Caki2 (cell line): Measurements from ENCODE around the gene FRMPD4. TPM values are rescaled to one million over a fixed set of nuclear protein-coding genes. Genes with fewer than 3 reads are reported as not detected.
"Not testable (repeated sequence)": the region's sequence is repeated elsewhere in the genome, so short reads cannot be mapped to it uniquely, and the experiment has no call there.

Experiments used
- DNase-seq: peaks from one replicate; pipeline ENCODE4 v3.0.0-alpha.2; 2015; ENCODE audit warnings: low read depth
- in situ Hi-C: cut with HindIII; loops from 2 replicates; pipeline ENCODE4 v1.10.0; 2016; ENCODE audit warnings: low sequenced_read_pairs, low pct_unique_long_range_greater_than_20kb, mixed read lengths
- total RNA-seq: library from RNA; depleted of rRNA; stranded (reverse); fragments of >200 nt; shearing (Covaris generic); gene quantifications from 2 replicates; pipeline ENCODE4 v1.2.3, GENCODE V29; 2014; ENCODE audit warnings: low replicate concordance; rRNA removed

The FRMPD4 gene
- total RNA-seq: under 0.01 TPM in 1 of 2 replicates, not detected in the other

DNA sequence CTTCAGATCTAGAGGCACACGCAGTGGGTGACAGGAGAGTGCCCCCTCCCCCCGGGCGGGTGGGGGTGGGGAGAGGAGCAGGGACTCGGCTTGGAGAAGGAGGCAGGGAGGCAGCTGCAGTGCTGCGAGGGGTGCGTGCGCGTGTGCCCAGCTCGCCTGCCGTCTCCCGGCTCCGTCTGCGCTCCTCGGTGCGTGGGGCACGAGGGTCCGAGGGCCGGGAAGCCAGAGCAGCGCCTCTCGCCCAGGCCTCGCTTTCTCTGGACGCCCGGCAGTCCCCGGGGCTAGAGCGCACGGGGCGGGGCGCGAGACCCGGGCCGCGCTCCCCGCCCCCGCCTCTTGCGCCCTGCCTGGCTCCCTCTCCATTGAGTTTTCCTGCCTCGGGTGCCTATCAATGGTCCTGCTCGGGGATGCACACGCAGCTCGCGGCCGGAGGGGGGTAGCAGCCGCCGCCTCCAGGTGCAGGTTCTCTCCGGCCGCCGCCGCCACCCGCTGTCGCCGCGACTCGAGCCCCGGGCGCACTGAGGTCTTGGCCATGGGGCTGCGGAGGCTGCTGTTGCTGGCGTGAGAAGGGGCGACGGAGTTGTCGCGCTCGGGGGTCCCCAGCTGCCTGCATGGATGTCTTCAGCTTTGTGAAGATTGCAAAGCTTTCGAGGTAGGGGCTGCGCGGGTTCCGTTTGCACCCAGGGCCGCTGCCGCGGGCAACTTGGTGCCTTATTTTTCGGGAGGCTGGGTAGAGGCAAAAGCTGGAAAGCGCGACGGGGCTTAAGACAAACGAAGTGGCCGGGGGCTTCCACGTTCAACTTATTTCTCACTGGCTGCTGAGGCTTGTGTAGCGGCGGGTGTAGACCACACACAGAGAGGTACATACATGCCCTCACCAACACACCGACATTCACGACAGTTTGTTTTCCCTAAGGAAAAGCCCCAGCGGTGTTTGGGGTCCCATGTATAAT, at the start of gene FRMPD4:
TSS of gene FRMPD4 (plus strand) at position 113 of the 953 bp plus-strand sequence. CDS start at position 612, 499 bp downstream.
- peak; percentile 11 for DNase-seq
- in situ Hi-C loops: no loop called here

DNA sequence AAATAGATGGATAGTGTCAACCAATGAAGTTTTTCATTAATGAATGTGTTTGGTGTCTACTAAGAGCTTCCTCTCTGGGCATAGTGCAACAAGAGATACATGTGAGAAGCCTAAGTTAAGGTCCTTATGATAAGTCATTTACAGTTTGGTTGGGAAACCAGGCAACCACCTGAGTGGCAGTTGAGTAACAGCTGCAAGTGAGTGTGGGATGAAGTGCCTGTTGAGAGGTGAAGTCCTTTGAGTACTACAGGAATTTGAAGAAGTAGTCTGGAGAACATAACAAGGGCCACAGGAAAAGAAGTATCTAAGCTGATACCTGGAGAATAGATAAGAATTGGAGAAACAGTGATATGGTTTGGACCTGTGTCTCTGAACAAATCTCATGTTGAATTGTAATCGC, 48.5 kb upstream of the FRMPD4 start:
- in situ Hi-C loops: no loop called here
- no peak for DNase-seq

DNA sequence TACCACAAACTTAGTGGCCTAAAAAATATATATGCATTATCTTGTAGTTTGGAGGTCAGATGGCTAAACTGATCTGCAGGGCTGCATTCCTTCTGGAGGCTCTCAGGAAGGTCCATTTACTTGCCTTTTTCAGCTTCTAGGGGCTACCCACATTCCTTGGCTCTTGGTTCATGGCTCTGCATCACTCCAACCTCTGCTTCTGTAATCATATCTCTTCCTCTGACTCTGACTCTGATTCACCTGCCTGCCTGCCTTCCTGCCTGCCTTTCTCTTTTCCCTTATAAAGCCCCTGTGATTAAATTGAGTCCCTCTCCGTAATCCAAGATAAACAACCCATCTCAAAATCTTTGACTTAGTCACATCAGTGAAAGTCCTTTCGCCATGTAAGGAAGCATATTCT, 25.0 kb upstream of the FRMPD4 start:
- in situ Hi-C loops: no loop called here
- DNase-seq: no peak

DNA sequence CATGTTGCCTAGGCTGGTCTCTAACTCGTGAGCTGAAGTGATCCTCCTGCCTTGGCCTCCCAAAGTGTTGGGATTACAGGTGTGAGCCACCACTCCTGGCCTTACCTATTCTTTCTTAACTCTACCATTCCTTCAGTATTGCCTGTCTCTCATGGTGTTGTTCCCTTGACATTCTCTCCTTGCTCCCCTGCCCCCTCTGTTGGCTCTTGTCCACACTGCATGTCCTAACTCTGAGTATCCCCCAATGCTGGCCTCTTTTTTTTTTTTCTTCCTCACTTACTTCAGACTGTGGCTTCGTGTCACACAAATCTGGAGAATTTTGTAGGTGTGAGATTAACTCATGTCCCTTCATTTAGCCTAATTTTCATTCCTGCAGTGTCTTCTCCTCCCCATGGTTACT, 22.9 kb upstream of the FRMPD4 start:
- no peak for DNase-seq
- in situ Hi-C loops: no loop called here

DNA sequence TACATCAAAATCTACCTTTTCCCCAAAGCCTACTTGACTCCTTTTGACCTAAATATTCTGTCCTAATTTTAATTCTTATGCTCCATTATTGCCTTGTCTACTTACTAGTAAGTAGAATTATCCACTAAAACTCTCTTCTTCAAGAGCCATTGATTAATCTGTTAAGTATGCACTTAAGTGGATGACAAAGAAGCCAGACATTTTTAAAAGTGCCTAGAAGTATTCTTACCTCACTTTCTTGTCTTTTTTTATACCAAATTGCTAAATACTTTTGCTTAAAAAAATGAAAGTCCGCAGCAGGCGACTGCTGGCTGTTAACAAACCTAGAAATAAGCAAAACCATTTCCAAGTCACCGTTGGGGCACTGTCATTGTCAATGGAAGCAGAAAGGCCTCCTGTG, 20.1 kb upstream of the FRMPD4 start:
- in situ Hi-C loops: no loop called here
- DNase-seq: no peak

DNA sequence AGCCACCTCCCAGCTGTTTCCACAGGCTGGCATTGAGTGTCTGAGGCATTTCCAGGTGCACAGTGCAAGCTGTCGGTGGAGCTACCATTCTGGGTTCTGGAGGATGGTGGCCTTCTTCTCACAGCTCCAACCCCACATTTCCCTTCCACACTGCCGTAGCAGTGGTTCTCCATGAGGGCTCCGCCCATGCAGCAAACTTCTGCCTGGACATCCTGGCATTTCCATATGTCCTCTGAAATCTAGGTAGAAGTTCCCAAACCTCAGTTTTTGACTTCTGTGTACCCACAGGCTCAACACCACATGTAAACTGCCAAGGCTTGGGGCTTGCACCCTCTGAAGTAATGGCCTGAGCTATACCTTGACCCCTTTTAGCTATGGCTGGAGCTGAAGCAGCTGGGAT, 10.3 kb upstream of the FRMPD4 start:
- no peak for DNase-seq
- in situ Hi-C loops: no loop called here

DNA sequence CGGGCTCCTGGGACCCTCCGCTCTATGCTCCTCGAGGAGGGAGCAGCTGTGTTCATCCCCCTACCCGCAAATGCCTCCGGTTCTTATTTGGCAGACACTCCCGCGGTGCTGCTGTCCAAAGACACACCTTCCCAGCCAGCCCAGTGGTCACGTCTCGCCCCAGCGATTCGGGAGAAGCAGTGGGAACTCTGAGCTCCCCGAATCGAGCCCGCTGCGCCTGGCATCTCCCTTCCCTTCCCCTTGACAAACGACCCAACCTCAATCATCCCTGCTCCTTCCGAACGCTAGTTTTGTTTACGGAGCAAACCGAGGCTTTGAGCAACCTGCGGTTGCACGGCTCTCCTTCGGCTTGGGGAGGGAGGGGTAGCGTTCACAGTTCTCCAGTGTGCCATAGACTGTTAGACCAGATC, 317 bp upstream of the FRMPD4 start:
- peak; percentile 7 for DNase-seq
- in situ Hi-C loops: no loop called here

DNA sequence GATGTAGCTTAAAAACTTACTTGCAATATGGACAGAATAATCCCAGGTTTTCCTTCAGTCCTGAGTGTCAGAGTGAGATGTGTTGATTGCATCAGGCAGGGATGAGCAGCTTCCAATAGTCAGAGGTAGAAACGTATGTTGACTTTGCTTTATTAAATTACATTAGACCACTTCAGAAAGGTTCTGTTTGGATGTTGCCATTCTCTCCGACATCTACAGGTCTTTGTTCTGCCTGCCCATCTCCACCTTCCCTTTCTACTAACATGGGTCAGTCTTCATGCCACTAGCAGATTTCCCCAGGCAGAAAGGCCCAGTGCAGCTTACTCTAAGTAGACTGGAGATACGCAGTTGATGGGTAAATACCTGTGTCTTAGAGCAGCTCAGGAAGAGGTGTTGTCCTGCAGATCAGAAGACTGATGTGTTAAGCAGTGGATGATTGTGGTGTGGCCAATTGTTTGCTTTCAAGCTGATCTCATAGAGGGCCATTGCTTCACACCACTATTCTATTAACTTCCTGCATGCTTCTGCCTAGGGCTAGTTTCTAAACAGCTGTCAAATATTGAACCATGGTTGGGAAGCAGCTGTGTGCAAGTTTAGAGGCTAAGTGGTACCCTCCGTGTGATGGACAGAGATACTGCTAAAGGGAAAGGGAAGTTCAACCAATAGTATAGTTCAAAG, 1.8 kb downstream of the FRMPD4 start:
- in situ Hi-C loops: no loop called here
- DNase-seq: no peak

DNA sequence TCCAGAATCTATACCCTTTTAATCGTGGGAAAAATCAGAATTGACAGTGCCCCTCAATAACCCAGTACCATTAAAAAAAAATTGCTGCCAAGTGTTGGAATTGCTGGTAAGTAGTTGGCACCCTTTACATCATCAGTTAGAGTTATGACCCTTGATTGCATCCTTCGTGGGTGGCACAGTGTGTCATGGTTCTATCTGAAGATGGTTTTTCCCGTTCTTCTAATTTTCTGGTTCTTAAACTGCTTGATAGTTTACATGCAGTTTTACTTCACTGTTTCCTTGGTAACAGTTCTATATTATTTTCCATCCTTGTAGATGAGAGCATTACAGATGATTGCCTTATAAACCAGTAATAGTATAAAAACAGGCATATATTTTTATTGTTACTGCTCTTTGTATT, 3.2 kb downstream of the FRMPD4 start:
- in situ Hi-C loops: no loop called here

DNA sequence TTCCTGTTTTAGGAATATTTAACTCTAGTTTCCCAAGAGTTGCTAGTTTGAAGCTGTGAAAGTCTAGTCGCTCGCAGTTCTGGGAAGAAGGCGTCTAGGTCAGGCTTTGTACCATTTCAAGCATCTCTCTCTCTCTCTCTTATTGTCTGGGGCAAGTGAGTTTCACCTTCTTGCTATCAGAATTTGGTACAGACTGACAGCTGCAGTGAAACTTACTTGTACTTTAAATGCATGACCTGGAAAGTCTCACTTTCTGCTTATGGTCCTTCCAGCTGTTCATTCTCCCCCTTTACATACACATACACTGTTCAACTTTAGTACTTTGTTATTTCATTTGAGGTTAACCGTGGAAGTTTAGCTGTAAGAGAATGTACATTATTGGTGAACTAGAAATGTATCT, 4.4 kb downstream of the FRMPD4 start:
- in situ Hi-C loops: no loop called here
- no peak for DNase-seq

More for the DNA sequence above, 3.2 kb downstream of the FRMPD4 start:
- no peak for DNase-seq

DNA sequence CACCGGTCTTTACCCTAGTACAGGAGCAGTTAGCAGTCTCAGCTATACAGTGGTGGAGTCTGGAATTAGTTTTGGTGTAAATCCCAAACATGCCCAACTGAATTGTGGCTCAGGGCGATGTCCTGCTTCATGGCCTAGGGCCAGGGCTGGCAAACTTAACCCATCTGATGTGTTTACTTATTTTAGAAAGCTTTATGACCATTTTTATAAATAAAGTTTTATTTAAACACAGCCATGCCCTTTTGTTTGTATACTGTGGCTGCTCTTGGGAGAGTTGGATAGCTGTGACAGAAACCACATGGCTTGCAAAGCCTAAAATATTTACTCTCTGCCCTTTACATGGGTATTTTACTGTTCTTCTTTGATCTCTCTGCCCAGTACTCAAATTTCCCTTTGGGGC, 7.1 kb downstream of the FRMPD4 start:
- in situ Hi-C loops: no loop called here
- no peak for DNase-seq

DNA sequence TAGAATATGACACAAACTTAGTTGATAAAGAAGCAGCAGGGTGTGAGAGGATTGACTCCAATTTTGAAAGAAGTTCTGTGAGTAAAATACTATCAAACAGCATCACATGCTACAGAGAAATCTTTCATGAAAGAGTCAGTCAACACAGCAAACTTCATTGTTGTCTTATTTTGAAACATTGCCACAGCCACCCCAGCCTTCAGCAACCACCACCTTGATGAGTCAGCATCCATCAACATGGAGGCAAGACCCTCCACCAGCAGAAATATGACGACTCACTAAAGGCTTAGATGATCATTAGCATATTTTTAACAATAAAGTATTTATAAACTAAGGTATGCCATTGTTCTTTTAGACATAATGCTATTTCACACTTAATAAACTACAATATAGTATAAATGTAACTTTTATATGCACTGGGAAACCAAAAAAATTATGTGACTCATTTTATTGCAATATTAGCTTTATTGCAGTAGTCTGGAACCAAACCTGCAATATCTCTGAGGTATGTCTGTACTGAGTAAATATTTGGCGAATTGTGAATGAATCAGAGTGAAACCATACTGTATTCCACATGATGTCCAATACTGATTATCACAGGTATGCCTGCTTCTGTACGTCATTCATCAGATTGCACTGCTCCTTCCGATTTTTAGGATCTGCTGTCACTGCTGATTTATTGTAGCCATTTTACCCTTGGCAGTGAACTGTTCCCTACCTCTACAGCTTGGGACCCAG, 11.6 kb downstream of the FRMPD4 start:
- in situ Hi-C loops: no loop called here
- DNase-seq: no peak

DNA sequence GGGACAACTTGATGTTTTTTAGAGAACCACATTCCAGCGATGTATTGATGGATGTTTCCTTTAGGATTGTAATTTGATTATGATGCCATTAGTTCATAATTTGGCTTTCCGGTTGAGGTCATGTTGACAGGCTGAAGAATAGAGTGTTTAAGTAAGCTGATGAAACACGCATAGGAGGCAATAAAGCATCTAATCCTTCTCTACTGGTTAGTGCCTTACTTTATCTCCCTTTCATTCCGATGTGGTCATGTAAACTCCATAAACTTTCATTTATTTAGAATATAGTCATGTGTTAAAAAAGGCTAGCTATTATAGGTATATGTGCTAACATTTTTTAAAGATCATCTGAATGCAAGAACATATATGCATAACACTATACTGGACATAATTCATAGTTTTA, 15.0 kb downstream of the FRMPD4 start:
- DNase-seq: no peak
- in situ Hi-C loops: no loop called here

DNA sequence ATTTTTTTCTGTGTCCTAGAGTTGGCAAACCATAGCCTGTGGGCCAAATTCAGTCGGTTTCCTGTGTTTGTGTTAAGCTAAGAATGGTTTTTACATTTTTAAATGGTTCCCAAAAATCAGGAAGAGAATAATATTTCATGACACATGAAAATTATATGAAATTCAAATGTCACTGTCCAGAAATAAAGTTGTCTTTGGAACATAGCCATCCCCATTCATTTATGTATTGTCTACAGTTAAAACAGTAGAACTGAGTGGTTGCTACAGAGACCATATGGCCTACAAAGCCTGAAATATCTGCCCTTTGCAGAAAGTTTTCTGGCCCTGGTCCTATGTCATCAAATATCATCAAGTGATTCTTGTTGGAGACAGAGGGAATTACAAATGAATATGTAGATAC, 15.5 kb downstream of the FRMPD4 start:
- DNase-seq: no peak

DNA sequence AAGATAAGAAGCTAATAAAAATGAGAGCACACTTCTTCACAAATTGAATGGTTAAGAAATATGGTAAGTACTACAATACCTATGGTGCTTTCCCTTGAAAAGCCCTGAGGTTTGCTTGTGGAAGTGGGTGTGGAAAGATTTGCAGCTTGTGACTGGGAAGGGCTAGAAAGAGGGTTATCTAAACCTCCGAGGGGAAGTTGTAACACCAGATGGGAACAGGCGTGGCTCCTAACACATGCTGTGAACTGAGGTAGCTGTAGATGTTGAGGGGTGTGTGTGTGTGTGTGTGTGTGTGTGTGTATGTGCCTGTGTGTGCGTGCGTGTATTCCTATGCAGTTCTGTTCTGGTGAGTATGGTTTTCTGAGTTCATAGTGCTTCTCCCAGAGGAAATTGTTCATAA, 21.5 kb downstream of the FRMPD4 start:
- no peak for DNase-seq
- in situ Hi-C loops: no loop called here

More for the DNA sequence above, 15.5 kb downstream of the FRMPD4 start:
- in situ Hi-C loops: no loop called here

DNA sequence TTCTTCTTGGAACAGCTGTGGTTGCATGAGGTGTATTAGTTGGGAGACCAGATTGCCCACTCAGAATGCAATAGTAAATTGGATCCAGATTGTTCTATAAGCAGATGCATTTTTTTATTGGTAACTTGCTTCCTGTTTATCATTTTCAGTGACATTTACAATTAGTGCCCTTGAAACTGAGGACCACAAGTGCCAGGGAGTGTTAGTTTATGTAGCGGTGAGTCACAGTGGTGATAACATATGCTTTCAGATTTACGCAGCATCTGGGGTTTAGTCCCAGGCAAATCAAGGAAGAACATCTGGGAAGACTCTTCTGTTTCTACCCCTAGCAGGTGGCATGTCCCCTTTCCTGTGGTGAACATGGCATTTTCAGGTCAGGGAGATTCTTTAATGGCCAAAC, 24.1 kb downstream of the FRMPD4 start:
- no peak for DNase-seq
- in situ Hi-C loops: no loop called here

DNA sequence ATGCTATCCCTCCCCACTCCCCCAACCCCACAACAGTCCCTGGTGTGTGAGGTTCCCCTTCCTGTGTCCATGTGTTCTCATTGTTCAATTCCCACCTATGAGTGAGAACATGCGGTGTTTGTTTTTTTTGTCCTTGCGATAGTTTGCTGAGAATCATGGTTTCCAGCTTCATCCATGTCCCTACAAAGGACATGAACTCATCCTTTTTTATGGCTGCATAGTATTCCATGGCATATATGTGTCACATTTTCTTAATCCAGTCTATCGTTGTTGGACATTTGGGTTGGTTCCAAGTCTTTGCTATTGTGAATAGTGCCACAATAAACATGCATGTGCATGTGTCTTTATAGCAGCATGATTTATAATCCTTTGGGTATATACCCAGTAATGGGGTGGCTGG, 25.9 kb downstream of the FRMPD4 start:
- in situ Hi-C loops: not testable (repeated sequence)

DNA sequence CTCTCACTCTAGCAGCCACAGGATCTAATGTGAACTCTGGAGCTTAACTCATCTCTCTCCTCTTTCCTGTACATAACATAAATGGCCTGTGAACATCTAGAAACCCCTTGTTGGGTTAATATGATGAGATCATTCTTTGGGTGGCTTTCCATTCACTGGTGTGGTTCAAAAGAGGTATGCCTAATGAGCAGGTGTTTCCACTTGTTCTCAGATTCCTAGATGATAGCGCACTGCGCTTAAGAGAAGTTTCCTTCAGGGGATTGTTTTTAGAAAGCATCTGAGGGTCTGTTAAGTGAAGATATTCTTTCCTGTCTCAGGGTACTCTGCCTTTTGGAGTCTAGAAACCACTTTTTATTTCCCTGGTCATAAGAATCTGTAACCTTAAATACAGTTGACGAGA, 32.5 kb downstream of the FRMPD4 start:
- in situ Hi-C loops: no loop called here
- no peak for DNase-seq

More for the DNA sequence above, 25.9 kb downstream of the FRMPD4 start:
- DNase-seq: not testable (repeated sequence)

DNA sequence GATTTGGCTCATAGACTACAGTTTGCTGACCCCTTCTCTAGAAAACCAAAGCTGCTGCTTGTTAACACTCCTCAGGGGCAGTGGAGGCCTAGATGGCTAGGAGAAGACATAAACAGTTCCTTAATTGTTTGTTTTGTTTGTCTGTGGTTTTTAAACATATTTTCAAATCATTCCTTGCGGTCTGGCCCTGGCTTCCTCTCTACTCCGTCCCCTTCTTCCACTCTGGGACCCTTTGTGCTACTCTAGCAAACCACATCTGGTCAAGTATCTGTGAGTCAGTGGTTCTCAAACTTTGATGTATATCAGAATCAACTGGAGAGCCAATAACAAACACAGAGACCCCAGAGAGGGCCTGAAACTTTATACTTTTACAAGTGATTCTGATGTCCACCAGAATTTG, 36.1 kb downstream of the FRMPD4 start:
- no peak for DNase-seq
- in situ Hi-C loops: no loop called here
